Retinal pigment epithelial cell (primary cell): ENCODE results near the gene PTPRJ.

Source experiments
- DNase-seq: peaks from one replicate; pipeline ENCODE4 v3.0.0-alpha.2; 2010; ENCODE audit warnings: low read depth
- H3K4me3 ChIP-seq: 2 replicates; pipeline ENCODE4 v1.5.1; 2011; ENCODE audit warnings: mild to moderate bottlenecking, low read length, control low read depth, moderate library complexity
- CTCF ChIP-seq: conservative IDR thresholded peaks from 2 replicates; pipeline ENCODE4 v1.5.1; 2011; ENCODE audit warnings: low read depth, low read length, control low read depth, inconsistent platforms

PTPRJ gene

GRCh38 chr11:48154151-48154550, 173.8 kb downstream of the PTPRJ start:
- no peak overlapping the region for H3K4me3 ChIP-seq

GRCh38 chr11:48161951-48162884, 181.9 kb downstream of the PTPRJ start:
- DNase-seq, result no peak
- no peak for TF ChIP-seq CTCF

More at GRCh38 chr11:48154151-48154550, 173.8 kb downstream of the PTPRJ start:
- no peak for TF ChIP-seq CTCF
- DNase-seq, result no peak

GRCh38 chr11:48162885-48163268, 182.5 kb downstream of the PTPRJ start:
- no peak for DNase-seq
- H3K4me3 ChIP-seq, result no peak overlapping the region
- no peak for TF ChIP-seq CTCF

More at GRCh38 chr11:48161951-48162884, 181.9 kb downstream of the PTPRJ start:
- H3K4me3 ChIP-seq, result no peak overlapping the region

- H3K4me3 ChIP-seq, result no peak overlapping the region
- DNase-seq, result no peak
- no peak for TF ChIP-seq CTCF
Observed at GRCh38 chr11:48163360-48164100, 183.2 kb downstream of the PTPRJ start.

GRCh38 chr11:48164836-48165235, 184.5 kb downstream of the PTPRJ start:
- no peak overlapping the region for H3K4me3 ChIP-seq
- no peak for TF ChIP-seq CTCF
- DNase-seq, result no peak

- DNase-seq, result no peak
- no peak overlapping the region for H3K4me3 ChIP-seq
Observed at GRCh38 chr11:48165426-48165825, 185.1 kb downstream of the PTPRJ start.

More at GRCh38 chr11:48165426-48165825, 185.1 kb downstream of the PTPRJ start:
- no peak for TF ChIP-seq CTCF
